CD4-positive, alpha-beta T cell (primary cell): Measurements from ENCODE around the gene VWA5A. TPM values are rescaled to one million over a fixed set of nuclear protein-coding genes. Genes with fewer than 3 reads are reported as not detected.
"Not testable (repeated sequence)": the region's sequence is repeated elsewhere in the genome, so short reads cannot be mapped to it uniquely, and the experiment has no call there.

ENCODE experiments used
- ATAC-seq: fragments of 200-7000 bp; cut with Tn5 transposase; one replicate; pipeline ENCODE4 v1.10.0; 2022; ENCODE audit warnings: mild to moderate bottlenecking; ENCODE audit not compliant: poor library complexity
- CTCF ChIA-PET: fragments of 350-600 bp; sonication (Branson Sonifier 250); formaldehyde crosslinking; loops from one replicate; lab custom pipeline; 2021; ENCODE audit warnings: antibody characterized with exemption, inconsistent platforms; lab: Charles Lee
- POLR2A ChIA-PET: fragments of 350-600 bp; sonication (Branson Sonifier 250); formaldehyde crosslinking; loops from one replicate; lab custom pipeline; 2021; ENCODE audit warnings: antibody characterized with exemption, inconsistent platforms; lab: Charles Lee
- DNase-seq, 14 experiments: peaks; one replicate each; pipeline ENCODE4 v3.0.0-alpha.2; 2013 to 2020; ENCODE audit warnings: mixed read lengths in 2 of 14
- H3K27ac ChIP-seq, 2 donors: one replicate each; pipeline versions ENCODE4 v1.5.1 to v1.7.0; 2013; ENCODE audit warnings: low read length in 2 of 2, low read depth in 1 of 2, mild to moderate bottlenecking in 1 of 2
- H3K27me3 ChIP-seq, 2 experiments: 1 replicate in 1 of 2; 2 replicates in 1 of 2; pipeline versions ENCODE4 v1.6.1 to v1.7.0; 2013; ENCODE audit warnings: low read length in 2 of 2, control low read depth in 1 of 2, mild to moderate bottlenecking in 1 of 2, moderate library complexity in 1 of 2; ENCODE audit not compliant: insufficient read depth in 2 of 2, control insufficient read depth in 1 of 2
- H3K36me3 ChIP-seq: one replicate; pipeline ENCODE4 v1.6.1; 2013; ENCODE audit warnings: low read length, control low read depth; ENCODE audit not compliant: insufficient read depth
- H3K4me1 ChIP-seq: one replicate; pipeline ENCODE4 v1.6.1; 2013; ENCODE audit warnings: low read length, control low read depth; ENCODE audit not compliant: insufficient read depth
- H3K4me3 ChIP-seq: one replicate; pipeline ENCODE4 v1.5.1; 2013; ENCODE audit warnings: mild to moderate bottlenecking, low read length, moderate library complexity
- H3K9me3 ChIP-seq, 2 experiments: 1 replicate in 1 of 2; 2 replicates in 1 of 2; pipeline versions ENCODE4 v1.6.1 to v1.7.0; 2013; ENCODE audit warnings: low read length in 2 of 2, mild to moderate bottlenecking in 2 of 2, control low read depth in 1 of 2, moderate library complexity in 1 of 2; ENCODE audit not compliant: control insufficient read depth in 1 of 2, insufficient read depth in 1 of 2
- H3K27ac Mint-ChIP-seq: one replicate; pipeline ENCODE4 v1.8.0; 2020; ENCODE audit warnings: mixed read lengths
- H3K27me3 Mint-ChIP-seq: one replicate; pipeline ENCODE4 v1.8.0; 2021; ENCODE audit warnings: mixed read lengths
- H3K36me3 Mint-ChIP-seq: one replicate; pipeline ENCODE4 v1.8.0; 2021; ENCODE audit warnings: low read depth, mixed read lengths
- H3K4me1 Mint-ChIP-seq: one replicate; pipeline ENCODE4 v1.8.0; 2021; ENCODE audit warnings: low read depth, mixed read lengths
- H3K4me3 Mint-ChIP-seq: one replicate; pipeline ENCODE4 v1.8.0; 2020; ENCODE audit warnings: mild to moderate bottlenecking, mixed read lengths
- H3K9me3 Mint-ChIP-seq: one replicate; pipeline ENCODE4 v1.8.0; 2020; ENCODE audit warnings: mixed read lengths
- intact Hi-C, 2 experiments: fragments of 100-400 bp; cut with DNase I in 1 of 2; cut with micrococcal nuclease in 1 of 2; formaldehyde crosslinking; loops; one replicate each; pipeline versions ENCODE4 v1.15.1 to v1.9.0; 2023 to 2025; cut with DNase I, micrococcal nuclease
- total RNA-seq, 174 experiments: library from RNA in 2 of 174; stranded (reverse) in 2 of 174; gene quantifications; one replicate each; pipeline ENCODE4 v1.2.3 and lab custom pipeline; 2021 to 2026
- TF ChIP-seq, protein P1 (sequence below): fragments of 200-600 bp; IDR thresholded peaks from one replicate; pipeline ENCODE4 v1.8.0; 2022; ENCODE audit warnings: antibody characterized with exemption, mild to moderate bottlenecking

The VWA5A gene
- total RNA-seq, 2 experiments from 2014 or later, result 5.1 to 5.6 TPM

DNA sequence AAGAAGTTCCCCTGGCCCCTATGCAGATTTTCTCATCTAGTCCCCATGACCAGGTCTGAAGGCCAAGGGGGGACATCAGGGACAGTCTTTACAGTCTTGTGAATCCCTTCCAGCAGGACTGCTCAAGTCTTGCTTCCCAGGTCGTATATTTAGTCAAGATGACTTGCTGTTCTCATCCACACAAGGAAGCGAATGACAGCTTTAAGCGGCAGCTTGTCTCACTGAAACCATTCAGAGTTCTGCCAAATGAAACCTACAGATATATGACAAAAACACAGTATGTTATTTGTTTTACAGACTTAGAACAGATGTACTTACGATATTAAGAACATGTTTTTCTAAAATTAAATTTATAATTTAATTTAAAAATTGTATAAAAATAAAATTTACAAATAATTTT lies 5.6 kb downstream of the VWA5A start:
- no peak for DNase-seq
- Histone ChIP-seq H3K27me3 (no peaks in the 10 kb centered on the region), H3K27ac (no peak overlapping the region), H3K9me3 (peaks cover 0 to 3% of the 10 kb centered on the region in 2 experiments), H3K4me3 (no peak overlapping the region), H3K36me3 (peaks cover 26% of the 10 kb centered on the region), H3K4me1 (peaks cover 7% of the 10 kb centered on the region)
- Mint-ChIP-seq H3K27ac (no peak overlapping the region), H3K4me3 (no peak overlapping the region), H3K4me1 (peaks cover 20% of the 10 kb centered on the region), H3K36me3 (peaks cover 78% of the 10 kb centered on the region), H3K9me3 (peaks cover 2% of the 10 kb centered on the region), H3K27me3 (no peaks in the 10 kb centered on the region)
- intact Hi-C loops, result no loop called here
- ATAC-seq, result no peak
- ChIA-PET CTCF (no interaction called here), POLR2A (no interaction called here)
- TF ChIP-seq, protein P1, sequence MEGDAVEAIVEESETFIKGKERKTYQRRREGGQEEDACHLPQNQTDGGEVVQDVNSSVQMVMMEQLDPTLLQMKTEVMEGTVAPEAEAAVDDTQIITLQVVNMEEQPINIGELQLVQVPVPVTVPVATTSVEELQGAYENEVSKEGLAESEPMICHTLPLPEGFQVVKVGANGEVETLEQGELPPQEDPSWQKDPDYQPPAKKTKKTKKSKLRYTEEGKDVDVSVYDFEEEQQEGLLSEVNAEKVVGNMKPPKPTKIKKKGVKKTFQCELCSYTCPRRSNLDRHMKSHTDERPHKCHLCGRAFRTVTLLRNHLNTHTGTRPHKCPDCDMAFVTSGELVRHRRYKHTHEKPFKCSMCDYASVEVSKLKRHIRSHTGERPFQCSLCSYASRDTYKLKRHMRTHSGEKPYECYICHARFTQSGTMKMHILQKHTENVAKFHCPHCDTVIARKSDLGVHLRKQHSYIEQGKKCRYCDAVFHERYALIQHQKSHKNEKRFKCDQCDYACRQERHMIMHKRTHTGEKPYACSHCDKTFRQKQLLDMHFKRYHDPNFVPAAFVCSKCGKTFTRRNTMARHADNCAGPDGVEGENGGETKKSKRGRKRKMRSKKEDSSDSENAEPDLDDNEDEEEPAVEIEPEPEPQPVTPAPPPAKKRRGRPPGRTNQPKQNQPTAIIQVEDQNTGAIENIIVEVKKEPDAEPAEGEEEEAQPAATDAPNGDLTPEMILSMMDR, result no peak

DNA sequence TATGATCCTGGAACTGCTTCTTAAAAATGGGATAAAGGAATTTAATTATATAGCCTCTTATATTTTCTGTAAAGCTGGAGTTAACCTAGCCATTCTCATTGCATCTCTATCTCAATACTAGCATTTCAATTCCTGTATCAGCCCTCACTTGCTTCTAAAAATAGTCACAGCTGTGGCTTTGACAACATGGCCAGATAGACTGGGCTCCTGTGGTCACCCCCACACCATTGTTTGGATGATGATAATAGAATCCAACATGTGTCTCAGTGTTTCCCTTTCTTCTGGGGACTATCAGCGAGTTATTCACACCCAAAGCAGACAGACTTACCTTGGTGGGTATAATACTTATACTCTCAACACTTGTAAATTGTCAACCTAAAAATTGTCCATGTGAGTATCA lies 6.9 kb downstream of the VWA5A start:
- Mint-ChIP-seq H3K27me3 (no peaks in the 10 kb centered on the region), H3K27ac (no peak overlapping the region), H3K36me3 (peaks cover 80% of the 10 kb centered on the region), H3K9me3 (peaks cover 4% of the 10 kb centered on the region), H3K4me3 (no peak overlapping the region), H3K4me1 (peaks cover 8% of the 10 kb centered on the region)
- DNase-seq, result no peak
- ChIA-PET POLR2A (no interaction called here), CTCF (no interaction called here)
- Histone ChIP-seq H3K36me3 (peaks cover 26% of the 10 kb centered on the region), H3K27ac (no peak overlapping the region), H3K4me1 (no peaks in the 10 kb centered on the region), H3K9me3 (peaks cover 0 to 3% of the 10 kb centered on the region in 2 experiments), H3K4me3 (no peak overlapping the region), H3K27me3 (no peaks in the 10 kb centered on the region)
- intact Hi-C loops, result no loop called here
- TF ChIP-seq, protein P1, result no peak
- no peak for ATAC-seq

DNA sequence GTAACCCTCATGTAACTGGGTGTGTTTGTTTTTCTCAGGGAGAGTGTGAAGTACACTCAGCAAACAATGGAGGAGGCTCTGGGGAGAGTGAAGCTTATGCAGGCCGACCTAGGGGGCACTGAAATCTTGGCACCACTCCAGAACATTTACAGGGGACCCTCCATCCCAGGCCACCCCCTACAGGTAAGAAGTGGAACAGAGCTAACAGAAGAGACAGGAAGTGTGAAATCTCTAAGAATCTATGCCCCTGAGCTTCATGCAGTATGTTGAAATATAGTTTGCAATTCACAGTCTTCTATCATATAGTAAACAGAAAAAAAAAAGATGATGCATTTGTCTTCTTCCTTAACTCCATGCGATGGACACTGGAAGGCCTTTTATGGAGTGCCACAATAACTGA lies 8.4 kb downstream of the VWA5A start:
- Mint-ChIP-seq H3K27ac (no peak overlapping the region), H3K4me1 (no peaks in the 10 kb centered on the region), H3K9me3 (peaks cover 6% of the 10 kb centered on the region), H3K4me3 (no peak overlapping the region), H3K36me3 (peaks cover 77% of the 10 kb centered on the region), H3K27me3 (no peaks in the 10 kb centered on the region)
- TF ChIP-seq, protein P1, result no peak
- H3K27ac ChIP-seq, result no peak overlapping the region
- H3K36me3 ChIP-seq, result peaks cover 26% of the 10 kb centered on the region
- intact Hi-C loops, result no loop called here
- no peak overlapping the region for H3K4me3 ChIP-seq
- DNase-seq, result no peak
- H3K4me1 ChIP-seq, result no peaks in the 10 kb centered on the region
- POLR2A ChIA-PET, result interaction anchor here (0.9 kb wide), 1 partner anchor 8 kb away, joined by 3 read pairs; the partner anchor contains the start of gene VWA5A
- CTCF ChIA-PET, result no interaction called here
- ATAC-seq, result no peak
- H3K27me3 ChIP-seq, result no peaks in the 10 kb centered on the region
- peaks cover 0 to 3% of the 10 kb centered on the region in 2 experiments for H3K9me3 ChIP-seq

DNA sequence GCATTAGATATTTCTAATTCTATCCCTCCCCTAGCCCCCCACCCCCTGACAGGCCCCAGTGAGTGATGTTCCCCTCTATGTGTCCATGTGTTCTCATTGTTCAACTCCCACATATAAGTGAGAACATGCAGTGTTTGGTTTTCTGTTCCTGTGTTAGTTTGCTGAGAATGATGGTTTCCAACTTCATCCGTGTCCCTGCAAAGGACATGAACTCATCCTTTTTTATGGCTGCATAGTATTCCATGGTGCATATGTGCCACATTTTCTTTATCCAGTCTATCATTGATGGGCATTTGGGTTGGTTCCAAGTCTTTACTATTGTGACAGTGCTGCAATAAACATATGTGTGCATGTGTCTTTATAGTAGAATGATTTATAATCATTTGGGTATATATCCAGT lies 11.9 kb downstream of the VWA5A start:
- H3K4me3 ChIP-seq, CTCF ChIA-PET, H3K27me3 Mint-ChIP-seq, H3K4me1 ChIP-seq, ATAC-seq, H3K9me3 Mint-ChIP-seq, H3K4me1 Mint-ChIP-seq, H3K9me3 ChIP-seq, H3K27ac ChIP-seq, H3K27ac Mint-ChIP-seq, H3K27me3 ChIP-seq, H3K4me3 Mint-ChIP-seq, DNase-seq, intact Hi-C loops, POLR2A ChIA-PET: not testable (repeated sequence)
- H3K36me3 Mint-ChIP-seq, result peaks cover 49% of the 10 kb centered on the region
- H3K36me3 ChIP-seq, result peaks cover 19% of the 10 kb centered on the region
